ENCODE measurements around the gene DGKI. TPM values are rescaled to one million over a fixed set of nuclear protein-coding genes. Genes with fewer than 3 reads are reported as not detected.

Gene DGKI
- total RNA-seq, 1 experiment from 2014 or later, result 0.55 TPM

GRCh38 chr7:137791930-137792329 lies 54.8 kb downstream of the DGKI start:
- Mint-ChIP-seq H3K4me1 (peaks cover 3 to 4% of the 10 kb centered on the region in 2 experiments; a peak in 2 of 4 replicates), H3K9me3 (peaks cover 10 to 20% of the 10 kb centered on the region in 2 experiments), H3K27me3 (ENCODE audit: low read depth) (no peaks in the 10 kb centered on the region; the same call in 1 of the 2 replicates), H3K4me3 (no peak overlapping the region), H3K27ac (no peak overlapping the region), H3K36me3 (ENCODE audit: insufficient read depth in 1 of 3, low read depth in 3 of 3) (peaks cover 8 to 19% (median 9%) of the 10 kb centered on the region in 3 experiments)
- Histone ChIP-seq H2BK20ac (ENCODE audit: low read depth, low read length, poor library complexity, severe bottlenecking) (no peak overlapping the region), H2AFZ (ENCODE audit: low read length) (no peak overlapping the region), H4K20me1 (ENCODE audit: control insufficient read depth, insufficient read depth, insufficient read length) (no peaks in the 10 kb centered on the region), H3K23ac (ENCODE audit: insufficient read length, low read depth, low read length) (no peak overlapping the region), H2BK15ac (ENCODE audit: low read depth, low read length) (no peak overlapping the region), H3K79me2 (ENCODE audit: insufficient read depth, low read length) (no peaks in the 10 kb centered on the region), H4K91ac (ENCODE audit: insufficient read length, low read depth, low read length) (no peak overlapping the region), H3K14ac (ENCODE audit: insufficient read depth, low read length) (no peak overlapping the region), H3K4ac (ENCODE audit: low read depth, low read length) (no peak overlapping the region), H3K23me2 (ENCODE audit: insufficient read length, low read depth, low read length, poor library complexity, severe bottlenecking) (no peaks in the 10 kb centered on the region), H3T11ph (ENCODE audit: low read length) (no peak overlapping the region), H3K9me3 (ENCODE audit: control insufficient read depth, low read depth, low read length) (no peaks in the 10 kb centered on the region), H4K8ac (replicated peaks; ENCODE audit: insufficient read length, low read depth, low read length) (no peak overlapping the region), H2BK120ac (ENCODE audit: low read depth, low read length, poor library complexity, severe bottlenecking) (no peak overlapping the region), H3K18ac (ENCODE audit: insufficient read length, low read depth, low read length) (no peak overlapping the region), H3K4me2 (ENCODE audit: insufficient read depth, insufficient read length, low read length) (no peak overlapping the region), H3K79me1 (ENCODE audit: insufficient read depth, low read depth, low read length, poor library complexity, severe bottlenecking) (no peaks in the 10 kb centered on the region), H3K9ac (ENCODE audit: extremely low read depth, insufficient read length, low read length) (no peak overlapping the region), H2BK12ac (ENCODE audit: insufficient read length, low read depth, low read length) (no peak overlapping the region), H2BK5ac (ENCODE audit: insufficient read length, low read length) (no peak overlapping the region), H3K27ac (ENCODE audit: insufficient read length, low read depth, low read length) (no peak overlapping the region), H2AK5ac (ENCODE audit: insufficient read length, low read length) (no peak overlapping the region), H3K27me3 (ENCODE audit: insufficient read depth, low read length) (no peaks in the 10 kb centered on the region), H3K4me1 (ENCODE audit: insufficient read depth, low read length) (no peaks in the 10 kb centered on the region), H3K56ac (ENCODE audit: insufficient read length, low read depth, low read length) (no peak overlapping the region), H4K5ac (ENCODE audit: insufficient read length, low read depth, low read length) (no peak overlapping the region)
- no peak for DNase-seq
- TF ChIP-seq, protein P1, sequence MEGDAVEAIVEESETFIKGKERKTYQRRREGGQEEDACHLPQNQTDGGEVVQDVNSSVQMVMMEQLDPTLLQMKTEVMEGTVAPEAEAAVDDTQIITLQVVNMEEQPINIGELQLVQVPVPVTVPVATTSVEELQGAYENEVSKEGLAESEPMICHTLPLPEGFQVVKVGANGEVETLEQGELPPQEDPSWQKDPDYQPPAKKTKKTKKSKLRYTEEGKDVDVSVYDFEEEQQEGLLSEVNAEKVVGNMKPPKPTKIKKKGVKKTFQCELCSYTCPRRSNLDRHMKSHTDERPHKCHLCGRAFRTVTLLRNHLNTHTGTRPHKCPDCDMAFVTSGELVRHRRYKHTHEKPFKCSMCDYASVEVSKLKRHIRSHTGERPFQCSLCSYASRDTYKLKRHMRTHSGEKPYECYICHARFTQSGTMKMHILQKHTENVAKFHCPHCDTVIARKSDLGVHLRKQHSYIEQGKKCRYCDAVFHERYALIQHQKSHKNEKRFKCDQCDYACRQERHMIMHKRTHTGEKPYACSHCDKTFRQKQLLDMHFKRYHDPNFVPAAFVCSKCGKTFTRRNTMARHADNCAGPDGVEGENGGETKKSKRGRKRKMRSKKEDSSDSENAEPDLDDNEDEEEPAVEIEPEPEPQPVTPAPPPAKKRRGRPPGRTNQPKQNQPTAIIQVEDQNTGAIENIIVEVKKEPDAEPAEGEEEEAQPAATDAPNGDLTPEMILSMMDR (conservative IDR thresholded peaks at IDR 0.05), result peak; percentile 39
- WGBS (ENCODE audit: extremely low coverage, insufficient read length, low lambda C conversion rate), result no CpG with 5 or more reads among the region's 2 CpGs
